Gastroesophageal sphincter (tissue), 3 donors: ENCODE results near the gene ZER1.

Experiments
- CTCF ChIP-seq, 4 experiments: fragments of 200-600 bp in 2 of 4; fragments of 450-650 bp in 2 of 4; sonication (generic) in 1 of 4; IDR thresholded peaks; one replicate each; pipeline ENCODE4 v1.5.1; 2017 to 2019; ENCODE audit warnings: antibody characterized with exemption in 4 of 4, mild to moderate bottlenecking in 2 of 4, moderate library complexity in 2 of 4
- EP300 ChIP-seq: sonication (generic); formaldehyde crosslinking; IDR thresholded peaks from one replicate; pipeline ENCODE4 v1.6.1; 2017; ENCODE audit warnings: antibody characterized with exemption, mild to moderate bottlenecking
- POLR2A ChIP-seq, 2 donors: fragments of 450-650 bp; IDR thresholded peaks; one replicate each; pipeline ENCODE4 v1.6.1; 2017; ENCODE audit warnings: antibody characterized with exemption in 2 of 2, mild to moderate bottlenecking in 2 of 2, moderate library complexity in 1 of 2
- POLR2AphosphoS5 ChIP-seq: sonication (generic); formaldehyde crosslinking; IDR thresholded peaks from one replicate; pipeline ENCODE4 v1.6.1; 2017; ENCODE audit warnings: antibody characterized with exemption

GRCh38 chr9:128809831-128810230 lies 38.1 kb upstream of the ZER1 start:
- TF ChIP-seq POLR2A (IDR thresholded peaks at IDR 0.05) (no peak), CTCF (IDR thresholded peaks at IDR 0.05) (no peak), EP300 (no peak), POLR2AphosphoS5 (no peak)
